Measurements from ENCODE around the gene GLI3. TPM values are rescaled to one million over a fixed set of nuclear protein-coding genes. Genes with fewer than 3 reads are reported as not detected.

Gene GLI3
- total and polyA plus RNA-seq, 2 of the 8 experiments (the other 6 are each of a cell fraction or from before 2014, with no cell fraction given) = 8.0 to 31.1 TPM

GRCh38 chr7:42244828-42245227, 7.8 kb upstream of the GLI3 start:
- no peak overlapping the region for H2BK120ac ChIP-seq (replicated peaks; ENCODE audit: low read depth, low read length)
- H3K27ac ChIP-seq (ENCODE audit: low read depth, low read length) = no peak overlapping the region
- ChIA-PET CTCF (ENCODE audit: partially characterized antibody) (interaction anchor here (0.6 to 1.7 kb wide), 2 partner anchors 59 to 171 kb away, joined by 3 to 4 read pairs; no protein-coding TSS in a partner anchor), POLR2A (ENCODE audit: partially characterized antibody) (no interaction called here)
- H3K9ac ChIP-seq (replicated peaks in 1 of 4; ENCODE audit: extremely low read depth in 1 of 4, low read depth in 3 of 4, low read length in 3 of 4) = no peak overlapping the region
- H2AK5ac ChIP-seq (ENCODE audit: low read depth, low read length) = no peak overlapping the region
- WGBS, 2 experiments (ENCODE audit: extremely low coverage in 1 of 2, insufficient coverage in 1 of 2, insufficient read length in 1 of 2, insufficient replicate concordance in 2 of 2, low coverage in 1 of 2, low lambda C conversion rate in 2 of 2, missing lambda C conversion rate in 1 of 2) = 83% methylated on average over 2 of the region's 2 CpGs; no CpG with 5 or more reads in 1 of the 2 experiments
- H2BK12ac ChIP-seq (ENCODE audit: low read depth, low read length) = no peak overlapping the region
- no peak overlapping the region for H3K23ac ChIP-seq (ENCODE audit: insufficient read length)
- H3K79me1 ChIP-seq (ENCODE audit: low read depth, low read length) = no peaks in the 10 kb centered on the region
- no peaks in the 10 kb centered on the region for H3K23me2 ChIP-seq (ENCODE audit: low read depth, low read length)
- no peak overlapping the region for H3K4me3 ChIP-seq (ENCODE audit: extremely low read depth in 1 of 4, insufficient read depth in 2 of 4, low read depth in 3 of 4, low read length in 4 of 4)
- no peak overlapping the region for H2BK5ac ChIP-seq (ENCODE audit: low read depth, low read length)
- H3K56ac ChIP-seq (replicated peaks; ENCODE audit: insufficient read length, low read depth, low read length) = no peak overlapping the region
- no peak overlapping the region for H2AFZ ChIP-seq (ENCODE audit: low read length)
- H3K4me2 ChIP-seq (ENCODE audit: insufficient read depth in 1 of 2, low read depth in 2 of 2, low read length in 2 of 2) = no peak overlapping the region
- H3K4me1 ChIP-seq (replicated peaks in 1 of 4; ENCODE audit: control insufficient read depth in 3 of 4, insufficient read depth in 4 of 4, low read length in 3 of 4) = peaks cover 0 to under 1% (median 0%) of the 10 kb centered on the region in 4 experiments; a peak in 1 of 7 replicates
- H3K4ac ChIP-seq (replicated peaks; ENCODE audit: insufficient read length, low read depth, low read length) = no peak overlapping the region
- H3K14ac ChIP-seq (ENCODE audit: insufficient read length) = no peak overlapping the region
- H4K20me1 ChIP-seq (replicated peaks in 1 of 2; ENCODE audit: control insufficient read depth in 1 of 2, insufficient read depth in 2 of 2, low read length in 2 of 2) = no peaks in the 10 kb centered on the region
- H3K18ac ChIP-seq (ENCODE audit: extremely low read depth, low read length) = no peak overlapping the region
- H2BK20ac ChIP-seq (ENCODE audit: low read length) = no peak overlapping the region
- no peaks in the 10 kb centered on the region for H3K36me3 ChIP-seq (ENCODE audit: control insufficient read depth in 2 of 4, insufficient read depth in 4 of 4, low read length in 3 of 4)
- DNase-seq (ENCODE audit: low read depth in 1 of 2, low spot score in 2 of 2) = no peak
- no peak overlapping the region for H4K91ac ChIP-seq (replicated peaks; ENCODE audit: insufficient read length, low read length)
- no peak overlapping the region for H2BK15ac ChIP-seq (ENCODE audit: low read length)
- H4K8ac ChIP-seq (ENCODE audit: extremely low read depth, insufficient read depth, low read length) = no peak overlapping the region
- no peaks in the 10 kb centered on the region for H3K9me3 ChIP-seq (ENCODE audit: insufficient read depth in 2 of 2, low read depth in 1 of 2, low read length in 1 of 2)
- H3K27me3 ChIP-seq (replicated peaks in 1 of 4; ENCODE audit: control insufficient read depth in 3 of 4, extremely low read depth in 1 of 4, insufficient read depth in 3 of 4, low read length in 3 of 4) = peaks cover 0 to 19% (median 10%) of the 10 kb centered on the region in 4 experiments; a peak in 5 of 7 replicates
- no peak for FAIRE-seq
- H3K79me2 ChIP-seq (ENCODE audit: control insufficient read depth in 1 of 2, insufficient read depth in 2 of 2, low read length in 2 of 2) = no peaks in the 10 kb centered on the region
- no peak overlapping the region for H4K5ac ChIP-seq (ENCODE audit: insufficient read length, low read depth, low read length)
- TF ChIP-seq KDM4A (IDR thresholded peaks at IDR 0.05; ENCODE audit: low read depth, low read length, severe bottlenecking) (no peak), POU5F1 (IDR thresholded peaks at IDR 0.05; ENCODE audit: low read depth, low read length) (no peak), CTBP2 (IDR thresholded peaks at IDR 0.05; ENCODE audit: borderline replicate concordance, insufficient read depth, insufficient read length, low read length) (no peak), CEBPB (IDR thresholded peaks at IDR 0.05; ENCODE audit: low read depth, low read length) (no peak), RAD21 (IDR thresholded peaks at IDR 0.05 in 1 of 2, conservative IDR thresholded peaks at IDR 0.05 in 1 of 2; ENCODE audit: low read depth in 2 of 2, low read length in 2 of 2) (no peak), POLR2AphosphoS5 (IDR thresholded peaks at IDR 0.05; ENCODE audit: low read depth, low read length) (no peak), GTF2F1 (IDR thresholded peaks at IDR 0.05; ENCODE audit: borderline replicate concordance, low read depth, low read length) (no peak), EGR1 (IDR thresholded peaks at IDR 0.05; ENCODE audit: borderline replicate concordance, low read depth, low read length) (no peak), RNF2 (IDR thresholded peaks at IDR 0.05; ENCODE audit: borderline replicate concordance, low read depth, low read length, missing control alignments, poor library complexity, severe bottlenecking) (no peak), NRF1 (IDR thresholded peaks at IDR 0.05; ENCODE audit: low read depth, low read length) (no peak), HDAC6 (IDR thresholded peaks at IDR 0.05; ENCODE audit: low read depth, low read length) (no peak), TAF7 (optimal IDR thresholded peaks at IDR 0.05; ENCODE audit: borderline replicate concordance, low read depth, low read length) (no peak)
